GM12892 (cell line): ENCODE data around the gene PLA2G4F.

Experiments used
- DNase-seq: peaks from one replicate; pipeline ENCODE4 v3.0.0; 2011; ENCODE audit not compliant: insufficient read length
- FAIRE-seq: peaks from 2 replicates; lab custom pipeline; 2011; peaks lifted over from hg19 to GRCh38; lab: Jason Lieb, UNC
- POLR2A ChIP-seq: IDR thresholded peaks from 2 replicates; pipeline ENCODE4 v1.6.1; 2011; ENCODE audit warnings: low read depth, low read length, control low read depth
- POLR2AphosphoS5 ChIP-seq: IDR thresholded peaks from 2 replicates; pipeline ENCODE4 v1.6.1; 2011; ENCODE audit warnings: low read depth, low read length, control low read depth
- TAF1 ChIP-seq: IDR thresholded peaks from 2 replicates; pipeline ENCODE4 v1.6.1; 2011; ENCODE audit warnings: low read depth, mild to moderate bottlenecking, control low read depth, low read length, borderline replicate concordance

The PLA2G4F gene

GRCh38 chr15:42118650-42119445 lies 37.6 kb downstream of the PLA2G4F start:
- TF ChIP-seq POLR2A: no peak
- TF ChIP-seq TAF1: no peak
- TF ChIP-seq POLR2AphosphoS5: no peak
- DNase-seq: no peak
- no peak for FAIRE-seq

GRCh38 chr15:42111924-42112323 lies 44.5 kb downstream of the PLA2G4F start:
- TF ChIP-seq TAF1: no peak
- TF ChIP-seq POLR2AphosphoS5: no peak
- no peak for TF ChIP-seq POLR2A
- FAIRE-seq (no peak), DNase-seq (no peak)

- TF ChIP-seq POLR2AphosphoS5 (no peak), POLR2A (no peak), TAF1 (no peak)
- DNase-seq (no peak), FAIRE-seq (no peak)
Observed at GRCh38 chr15:42110367-42110766, 46.1 kb downstream of the PLA2G4F start.

GRCh38 chr15:42108806-42109205 lies 47.6 kb downstream of the PLA2G4F start:
- TF ChIP-seq POLR2AphosphoS5 (no peak), TAF1 (no peak), POLR2A (no peak)
- no peak for FAIRE-seq
- no peak for DNase-seq

- FAIRE-seq (no peak), DNase-seq (no peak)
- TF ChIP-seq POLR2AphosphoS5: no peak
- no peak for TF ChIP-seq POLR2A
- no peak for TF ChIP-seq TAF1
Observed at GRCh38 chr15:42108189-42108588, 48.2 kb downstream of the PLA2G4F start.

GRCh38 chr15:42107473-42107872 lies 49.0 kb downstream of the PLA2G4F start:
- FAIRE-seq (no peak), DNase-seq (no peak)
- TF ChIP-seq TAF1 (no peak), POLR2A (no peak), POLR2AphosphoS5 (no peak)

- DNase-seq: no peak
- TF ChIP-seq TAF1 (no peak), POLR2A (no peak), POLR2AphosphoS5 (no peak)
- FAIRE-seq: no peak
Observed at GRCh38 chr15:42106288-42106687, 50.1 kb downstream of the PLA2G4F start.

GRCh38 chr15:42104095-42104891 lies 52.1 kb downstream of the PLA2G4F start:
- TF ChIP-seq POLR2A (no peak), POLR2AphosphoS5 (no peak), TAF1 (no peak)
- no peak for FAIRE-seq

GRCh38 chr15:42102646-42103235 lies 53.7 kb downstream of the PLA2G4F start:
- TF ChIP-seq TAF1: no peak
- no peak for TF ChIP-seq POLR2AphosphoS5
- TF ChIP-seq POLR2A: no peak
- no peak for DNase-seq
- no peak for FAIRE-seq

More at GRCh38 chr15:42104095-42104891, 52.1 kb downstream of the PLA2G4F start:
- no peak for DNase-seq

- DNase-seq: no peak
- FAIRE-seq: no peak
- TF ChIP-seq POLR2A (no peak), POLR2AphosphoS5 (no peak), TAF1 (no peak)
Observed at GRCh38 chr15:42101861-42102260, 54.6 kb downstream of the PLA2G4F start.
